ENCODE data around the gene STAC3.

STAC3 gene

GRCh38 chr12:57235017-57235727, 15.8 kb downstream of the STAC3 start:
- TF ChIP-seq CTCF (IDR thresholded peaks at IDR 0.05; ENCODE audit: insufficient read depth, low read depth, low read length, missing control alignments), result no peak
- H3K4me3 ChIP-seq (ENCODE audit: low read length), result peak overlapping the region; percentile 10
- DNase-seq (ENCODE audit: low read depth), result peak; percentile 71

DNA sequence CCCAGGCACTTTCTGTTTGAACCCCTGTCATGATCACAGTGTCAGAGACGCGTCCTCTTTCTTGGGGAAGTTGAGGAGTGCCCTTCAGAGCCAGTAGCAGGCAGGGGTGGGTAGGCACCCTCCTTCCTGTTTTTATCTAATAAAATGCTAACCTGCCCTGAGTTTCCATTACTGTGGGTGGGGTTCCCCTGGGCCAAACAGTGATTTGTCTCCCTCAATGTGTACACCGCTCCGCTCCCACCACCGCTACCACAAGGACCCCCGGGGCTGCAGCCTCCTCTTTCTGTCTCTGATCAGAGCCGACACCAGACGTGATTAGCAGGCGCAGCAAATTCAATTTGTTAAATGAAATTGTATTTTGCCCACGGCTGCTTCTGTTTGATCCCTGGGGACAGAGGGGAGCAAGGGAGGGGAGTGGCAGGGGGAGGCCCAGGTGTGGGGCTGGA, 16.4 kb downstream of the STAC3 start:
- no peak for TF ChIP-seq CTCF (IDR thresholded peaks at IDR 0.05; ENCODE audit: insufficient read depth, low read depth, low read length, missing control alignments)
- DNase-seq (ENCODE audit: low read depth), result no peak
- no peak overlapping the region for H3K4me3 ChIP-seq (ENCODE audit: low read length)

GRCh38 chr12:57234233-57234570, 16.8 kb downstream of the STAC3 start:
- TF ChIP-seq CTCF (IDR thresholded peaks at IDR 0.05; ENCODE audit: insufficient read depth, low read depth, low read length, missing control alignments), result no peak
- DNase-seq (ENCODE audit: low read depth), result no peak

DNA sequence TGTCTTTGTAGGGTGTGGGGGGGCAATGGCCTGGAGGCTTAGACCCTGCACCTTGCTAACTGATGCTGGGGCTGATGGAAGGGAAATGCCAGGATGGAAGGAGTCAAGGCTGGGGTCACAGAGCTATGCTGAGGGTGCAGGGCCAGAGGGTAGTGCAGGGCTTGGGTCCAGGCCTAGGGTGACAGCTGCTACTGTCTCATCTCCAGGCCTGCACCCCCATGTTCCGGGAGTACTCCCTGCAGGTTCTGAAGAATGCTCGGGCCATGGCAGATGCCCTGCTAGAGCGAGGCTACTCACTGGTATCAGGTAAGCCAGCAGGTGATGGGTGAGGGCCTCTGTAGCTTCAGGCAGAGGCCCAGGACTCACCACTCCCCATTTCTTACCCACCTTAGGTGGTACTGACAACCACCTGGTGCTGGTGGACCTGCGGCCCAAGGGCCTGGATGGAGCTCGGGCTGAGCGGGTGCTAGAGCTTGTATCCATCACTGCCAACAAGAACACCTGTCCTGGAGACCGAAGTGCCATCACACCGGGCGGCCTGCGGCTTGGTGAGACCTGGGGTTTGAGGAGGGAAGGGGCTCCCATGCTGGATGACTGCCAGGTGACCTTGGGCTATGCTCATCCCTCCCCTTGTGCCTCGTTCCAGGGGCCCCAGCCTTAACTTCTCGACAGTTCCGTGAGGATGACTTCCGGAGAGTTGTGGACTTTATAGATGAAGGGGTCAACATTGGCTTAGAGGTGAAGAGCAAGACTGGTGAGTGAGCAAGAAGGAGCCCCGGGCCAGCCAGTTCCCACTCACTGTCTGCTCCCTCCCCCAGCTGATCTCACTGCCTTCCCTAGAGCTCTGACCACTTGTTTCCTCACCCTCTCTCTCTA, 17.4 kb downstream of the STAC3 start:
- DNase-seq (ENCODE audit: low read depth), result peak; percentile 48
- H3K4me3 ChIP-seq (ENCODE audit: low read length), result no peak overlapping the region
- TF ChIP-seq CTCF (IDR thresholded peaks at IDR 0.05; ENCODE audit: insufficient read depth, low read depth, low read length, missing control alignments), result no peak

More at GRCh38 chr12:57234233-57234570, 16.8 kb downstream of the STAC3 start:
- H3K4me3 ChIP-seq (ENCODE audit: low read length), result no peak overlapping the region

DNA sequence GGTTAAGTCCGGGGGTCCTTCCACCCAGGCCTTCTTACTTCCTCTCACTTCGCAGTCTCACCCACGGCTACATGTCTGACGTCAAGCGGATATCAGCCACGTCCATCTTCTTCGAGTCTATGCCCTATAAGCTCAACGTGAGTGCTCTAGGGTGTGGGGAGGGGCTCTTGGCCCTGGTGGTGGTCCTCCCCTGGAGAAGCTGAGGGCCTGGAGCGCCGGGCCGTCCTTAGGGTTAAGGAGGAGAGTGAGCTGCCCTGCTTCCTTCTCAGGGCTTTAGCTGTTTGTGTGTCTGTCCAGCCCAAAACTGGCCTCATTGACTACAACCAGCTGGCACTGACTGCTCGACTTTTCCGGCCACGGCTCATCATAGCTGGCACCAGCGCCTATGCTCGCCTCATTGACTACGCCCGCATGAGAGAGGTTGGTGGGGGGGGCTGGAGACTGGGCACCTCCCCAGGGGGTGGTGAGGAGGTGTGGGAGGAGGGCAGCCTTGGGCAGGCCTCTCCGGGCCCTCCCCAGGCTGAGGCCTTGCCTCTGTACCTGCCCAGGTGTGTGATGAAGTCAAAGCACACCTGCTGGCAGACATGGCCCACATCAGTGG, 18.7 kb downstream of the STAC3 start:
- no peak for DNase-seq (ENCODE audit: low read depth)
- no peak for TF ChIP-seq CTCF (IDR thresholded peaks at IDR 0.05; ENCODE audit: insufficient read depth, low read depth, low read length, missing control alignments)
- H3K4me3 ChIP-seq (ENCODE audit: low read length), result no peak overlapping the region

DNA sequence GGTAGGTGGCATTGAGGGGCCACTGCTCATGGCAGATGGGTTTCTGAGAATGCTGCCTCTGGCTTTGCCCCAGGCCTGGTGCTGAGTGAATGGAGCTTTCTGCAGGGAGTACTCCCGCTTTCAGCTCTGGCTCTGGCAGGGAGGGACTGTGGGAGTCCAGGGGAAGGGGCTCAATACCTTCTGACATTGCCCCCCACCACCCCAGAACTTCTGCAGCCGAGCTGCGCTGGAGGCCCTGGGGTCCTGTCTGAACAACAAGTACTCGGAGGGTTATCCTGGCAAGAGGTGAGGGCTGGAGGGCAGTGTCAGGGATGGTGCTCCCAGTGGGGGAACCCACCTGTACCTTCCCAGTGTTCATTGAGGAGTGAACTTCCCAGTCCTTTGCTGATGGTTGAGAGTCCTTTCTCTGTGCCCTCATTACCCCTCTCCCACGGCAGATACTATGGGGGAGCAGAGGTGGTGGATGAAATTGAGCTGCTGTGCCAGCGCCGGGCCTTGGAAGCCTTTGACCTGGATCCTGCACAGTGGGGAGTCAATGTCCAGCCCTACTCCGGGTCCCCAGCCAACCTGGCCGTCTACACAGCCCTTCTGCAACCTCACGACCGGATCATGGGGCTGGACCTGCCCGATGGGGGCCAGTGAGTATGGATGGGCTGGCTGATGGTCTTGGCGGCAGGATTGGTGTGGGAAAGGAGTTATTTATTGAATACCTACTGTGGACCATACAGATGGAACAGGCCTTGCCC, 19.5 kb downstream of the STAC3 start:
- TF ChIP-seq CTCF (IDR thresholded peaks at IDR 0.05; ENCODE audit: insufficient read depth, low read depth, low read length, missing control alignments), result no peak
- DNase-seq (ENCODE audit: low read depth), result no peak
- no peak overlapping the region for H3K4me3 ChIP-seq (ENCODE audit: low read length)
